Tibial nerve (tissue), 4 donors: ENCODE data around the gene TPD52L1. TPM values are rescaled to one million over a fixed set of nuclear protein-coding genes. Genes with fewer than 3 reads are reported as not detected.
"Not testable (repeated sequence)": the region's sequence is repeated elsewhere in the genome, so short reads cannot be mapped to it uniquely, and the experiment has no call there.

Experiments used
- DNase-seq, 2 donors: peaks; one replicate each; pipeline ENCODE4 v3.0.0-alpha.2; 2019; ENCODE audit warnings: low spot score in 2 of 2
- H3K27ac ChIP-seq, 4 donors: fragments of 200-600 bp; sonication (generic) in 3 of 4; one replicate each; pipeline ENCODE4 v1.5.1; 2017 to 2019; ENCODE audit warnings: mild to moderate bottlenecking in 1 of 4
- H3K27me3 ChIP-seq, 2 donors: fragments of 200-600 bp; sonication (generic) in 1 of 2; one replicate each; pipeline versions ENCODE4 v1.5.1 to v1.6.0; 2017 to 2019
- H3K36me3 ChIP-seq, 3 donors: fragments of 200-600 bp; sonication (generic); one replicate each; pipeline ENCODE4 v1.5.1; 2018 to 2019
- H3K4me1 ChIP-seq, 4 donors: fragments of 200-600 bp; sonication (generic) in 3 of 4; one replicate each; pipeline ENCODE4 v1.5.1; 2017 to 2019
- H3K4me3 ChIP-seq, 4 donors: fragments of 200-600 bp; sonication (generic) in 3 of 4; one replicate each; pipeline ENCODE4 v1.5.1; 2017 to 2019; ENCODE audit warnings: mild to moderate bottlenecking in 1 of 4, moderate library complexity in 1 of 4
- H3K9me3 ChIP-seq, 4 donors: fragments of 200-600 bp; sonication (generic) in 3 of 4; one replicate each; pipeline ENCODE4 v1.5.1; 2017 to 2019
- EP300 ChIP-seq, 2 donors: sonication (generic); formaldehyde crosslinking; IDR thresholded peaks; one replicate each; pipeline ENCODE4 v1.6.1; 2017; ENCODE audit warnings: antibody characterized with exemption in 2 of 2, mild to moderate bottlenecking in 1 of 2
- POLR2A ChIP-seq, 2 donors: fragments of 450-650 bp; IDR thresholded peaks; one replicate each; pipeline ENCODE4 v1.6.1; 2017; ENCODE audit warnings: antibody characterized with exemption in 2 of 2, mild to moderate bottlenecking in 2 of 2, moderate library complexity in 2 of 2
- WGBS, 2 donors: methylation state at CpG; one replicate each; pipeline ENCODE4 v1.1.5; 2018; 5-methylcytosine and 5-hydroxymethylcytosine counted together
- total RNA-seq, 4 donors: library from RNA; depleted of rRNA; stranded (reverse); fragments of >200 nt; gene quantifications; one replicate each; pipeline ENCODE4 v1.1.0, GENCODE V29; 2016
- TF ChIP-seq, protein P1 (sequence below), 5 experiments: fragments of 200-600 bp in 3 of 5; fragments of 450-650 bp in 2 of 5; sonication (generic) in 3 of 5; IDR thresholded peaks; one replicate each; pipeline ENCODE4 v1.5.1; 2016 to 2019; ENCODE audit warnings: antibody characterized with exemption in 5 of 5, mild to moderate bottlenecking in 3 of 5, moderate library complexity in 2 of 5

Gene TPD52L1
- total RNA-seq, 4 donors from 2014 or later = 28.8 to 55.0 (median 45.6) TPM

- Histone ChIP-seq H3K9me3 (no peaks in the 10 kb centered on the region), H3K27me3 (no peaks in the 10 kb centered on the region), H3K36me3 (no peaks in the 10 kb centered on the region), H3K27ac (no peak overlapping the region), H3K4me3 (no peak overlapping the region), H3K4me1 (no peaks in the 10 kb centered on the region)
- DNase-seq = no peak
- TF ChIP-seq EP300 (IDR thresholded peaks at IDR 0.05) (no peak), POLR2A (IDR thresholded peaks at IDR 0.05) (no peak)
- TF ChIP-seq, protein P1, sequence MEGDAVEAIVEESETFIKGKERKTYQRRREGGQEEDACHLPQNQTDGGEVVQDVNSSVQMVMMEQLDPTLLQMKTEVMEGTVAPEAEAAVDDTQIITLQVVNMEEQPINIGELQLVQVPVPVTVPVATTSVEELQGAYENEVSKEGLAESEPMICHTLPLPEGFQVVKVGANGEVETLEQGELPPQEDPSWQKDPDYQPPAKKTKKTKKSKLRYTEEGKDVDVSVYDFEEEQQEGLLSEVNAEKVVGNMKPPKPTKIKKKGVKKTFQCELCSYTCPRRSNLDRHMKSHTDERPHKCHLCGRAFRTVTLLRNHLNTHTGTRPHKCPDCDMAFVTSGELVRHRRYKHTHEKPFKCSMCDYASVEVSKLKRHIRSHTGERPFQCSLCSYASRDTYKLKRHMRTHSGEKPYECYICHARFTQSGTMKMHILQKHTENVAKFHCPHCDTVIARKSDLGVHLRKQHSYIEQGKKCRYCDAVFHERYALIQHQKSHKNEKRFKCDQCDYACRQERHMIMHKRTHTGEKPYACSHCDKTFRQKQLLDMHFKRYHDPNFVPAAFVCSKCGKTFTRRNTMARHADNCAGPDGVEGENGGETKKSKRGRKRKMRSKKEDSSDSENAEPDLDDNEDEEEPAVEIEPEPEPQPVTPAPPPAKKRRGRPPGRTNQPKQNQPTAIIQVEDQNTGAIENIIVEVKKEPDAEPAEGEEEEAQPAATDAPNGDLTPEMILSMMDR (IDR thresholded peaks at IDR 0.05) = no peak
- WGBS, 2 donors = 60 to 67% methylated on average over 5 to 6 of the region's 6 CpGs
Measured at GRCh38 chr6:125124049-125124669, 29.4 kb upstream of the TPD52L1 start.

GRCh38 chr6:125125856-125126255, 27.7 kb upstream of the TPD52L1 start:
- not testable (repeated sequence) for H3K27me3 ChIP-seq, H3K27ac ChIP-seq, H3K4me1 ChIP-seq, DNase-seq, H3K4me3 ChIP-seq, H3K36me3 ChIP-seq, H3K9me3 ChIP-seq
- WGBS, 2 donors = 98 to 99% methylated on average over 13 to 23 of the region's 23 CpGs

GRCh38 chr6:125129354-125129753, 24.2 kb upstream of the TPD52L1 start:
- WGBS, 2 donors = 54 to 61% methylated on average over 4 of the region's 4 CpGs
- H3K27me3 ChIP-seq = no peaks in the 10 kb centered on the region
- no peak for DNase-seq

DNA sequence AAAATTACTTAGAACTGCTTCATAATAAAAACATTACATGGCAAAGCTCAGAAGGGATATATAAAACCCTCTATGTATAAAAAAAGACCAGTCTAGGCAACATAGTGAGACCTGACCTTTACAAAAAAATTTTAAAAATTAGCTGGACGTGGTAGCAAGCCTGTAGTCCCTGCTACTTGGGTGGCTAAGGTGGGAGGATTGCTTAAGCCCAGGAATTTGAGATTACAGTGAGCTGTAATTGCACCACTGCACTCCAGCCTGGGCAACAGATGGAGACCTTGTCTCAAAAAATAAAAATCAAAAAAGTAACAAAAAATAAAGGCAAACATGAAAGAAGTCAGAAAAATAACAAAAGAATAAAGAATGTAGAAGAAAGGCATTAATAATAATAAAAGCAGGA, 21.5 kb upstream of the TPD52L1 start:
- WGBS, 2 donors = 23 to 37% methylated on average over 1 of the region's 1 CpG
- Histone ChIP-seq H3K36me3 (no peaks in the 10 kb centered on the region), H3K4me1 (no peaks in the 10 kb centered on the region), H3K4me3 (no peak overlapping the region), H3K27me3 (no peaks in the 10 kb centered on the region), H3K9me3 (no peaks in the 10 kb centered on the region), H3K27ac (no peak overlapping the region)
- DNase-seq = no peak
- TF ChIP-seq POLR2A (IDR thresholded peaks at IDR 0.05) = no peak
- TF ChIP-seq, protein P1 (IDR thresholded peaks at IDR 0.05) = no peak
- no peak for TF ChIP-seq EP300 (IDR thresholded peaks at IDR 0.05)

More at GRCh38 chr6:125129354-125129753, 24.2 kb upstream of the TPD52L1 start:
- H3K36me3 ChIP-seq = no peaks in the 10 kb centered on the region
- TF ChIP-seq POLR2A (IDR thresholded peaks at IDR 0.05) (no peak), EP300 (IDR thresholded peaks at IDR 0.05) (no peak)
- TF ChIP-seq, protein P1 (IDR thresholded peaks at IDR 0.05) = no peak
- no peaks in the 10 kb centered on the region for H3K9me3 ChIP-seq
- H3K4me3 ChIP-seq = no peak overlapping the region
- H3K27ac ChIP-seq = no peak overlapping the region
- H3K4me1 ChIP-seq = no peaks in the 10 kb centered on the region

- Histone ChIP-seq H3K27ac (no peak overlapping the region), H3K9me3 (no peaks in the 10 kb centered on the region), H3K4me1 (no peaks in the 10 kb centered on the region), H3K27me3 (no peaks in the 10 kb centered on the region), H3K36me3 (no peaks in the 10 kb centered on the region), H3K4me3 (no peak overlapping the region)
- TF ChIP-seq POLR2A (IDR thresholded peaks at IDR 0.05) (no peak), EP300 (IDR thresholded peaks at IDR 0.05) (no peak)
- TF ChIP-seq, protein P1 (IDR thresholded peaks at IDR 0.05) = no peak
- DNase-seq = no peak
- WGBS, 2 donors = 87 to 91% methylated on average over 3 of the region's 3 CpGs
Measured at GRCh38 chr6:125136378-125136777, 17.2 kb upstream of the TPD52L1 start.

DNA sequence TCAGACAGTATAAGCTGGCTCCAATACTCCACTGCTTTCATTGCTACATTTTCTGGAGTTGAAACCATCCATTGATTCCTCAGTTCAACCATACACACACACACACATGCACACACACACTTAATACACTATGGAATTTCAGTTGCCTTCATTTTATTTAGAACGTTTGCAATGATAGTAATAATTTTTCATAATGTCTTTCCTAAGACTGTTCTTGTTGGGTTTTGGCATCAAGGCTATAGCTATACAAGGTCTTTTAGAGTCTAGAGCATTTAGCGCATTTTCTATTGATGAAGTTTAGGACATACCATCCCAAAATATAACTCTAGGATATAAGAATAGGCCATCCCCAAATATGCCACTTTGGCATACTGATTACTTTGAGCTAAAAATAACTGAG, 15.5 kb upstream of the TPD52L1 start:
- 67 to 71% methylated on average over 2 of the region's 2 CpGs for WGBS, 2 donors
- no peak for DNase-seq
- Histone ChIP-seq H3K27ac (no peak overlapping the region), H3K36me3 (no peaks in the 10 kb centered on the region), H3K4me3 (no peak overlapping the region), H3K27me3 (no peaks in the 10 kb centered on the region), H3K4me1 (no peaks in the 10 kb centered on the region), H3K9me3 (no peaks in the 10 kb centered on the region)
- TF ChIP-seq EP300 (IDR thresholded peaks at IDR 0.05) (no peak), POLR2A (IDR thresholded peaks at IDR 0.05) (no peak)
- TF ChIP-seq, protein P1 (IDR thresholded peaks at IDR 0.05) = no peak
